ENCODE data around the gene HLA-G.

DNA sequence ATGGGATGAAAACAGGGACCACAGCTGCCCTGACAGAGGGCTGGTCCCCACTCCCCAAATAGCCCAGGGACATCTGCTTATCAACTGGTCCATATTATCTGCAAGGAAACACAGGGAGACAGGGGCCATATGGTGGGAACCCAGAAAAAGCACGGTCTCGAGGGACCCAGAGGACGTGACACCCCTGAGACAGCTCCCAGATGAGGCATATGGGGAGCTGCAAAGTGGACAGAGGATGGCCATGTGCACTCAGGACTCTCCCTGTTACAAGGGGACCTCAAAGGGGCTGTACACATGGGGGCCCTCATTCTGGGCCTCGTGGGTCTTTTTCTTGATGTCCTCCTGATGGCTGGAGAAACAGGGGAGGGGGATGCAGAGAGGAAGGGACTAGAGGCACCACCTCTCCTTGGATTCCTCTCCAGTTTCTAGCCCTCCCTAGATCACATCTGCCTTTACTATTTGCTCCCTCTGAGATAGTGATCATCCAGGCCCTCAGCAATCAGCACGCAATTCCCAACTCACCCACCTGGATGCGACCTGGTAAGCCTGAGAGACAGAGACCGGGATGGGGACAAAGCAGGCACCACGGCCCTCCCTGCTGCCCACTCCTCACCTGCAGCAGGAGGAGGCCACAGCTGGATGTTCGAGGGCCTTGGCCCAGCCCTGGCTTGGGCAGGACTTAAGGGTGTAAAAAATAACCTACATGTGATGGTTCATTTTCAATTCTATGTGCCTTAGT, 13.1 kb upstream of the HLA-G start:
- TF ChIP-seq POLR2A (IDR thresholded peaks at IDR 0.05; ENCODE audit: low read length) (no peak), GATA1 (IDR thresholded peaks at IDR 0.05; ENCODE audit: low read depth, low read length) (no peak)
